IPS-NIHi7 (cell line): ENCODE results near the gene CCSER2.
"Not testable (repeated sequence)": the region's sequence is repeated elsewhere in the genome, so short reads cannot be mapped to it uniquely, and the experiment has no call there.

Experiments used
- DNase-seq: peaks from one replicate; pipeline ENCODE4 v3.0.0; 2012; ENCODE audit warnings: mixed read lengths; ENCODE audit errors: extremely low spot score

The CCSER2 gene

DNA sequence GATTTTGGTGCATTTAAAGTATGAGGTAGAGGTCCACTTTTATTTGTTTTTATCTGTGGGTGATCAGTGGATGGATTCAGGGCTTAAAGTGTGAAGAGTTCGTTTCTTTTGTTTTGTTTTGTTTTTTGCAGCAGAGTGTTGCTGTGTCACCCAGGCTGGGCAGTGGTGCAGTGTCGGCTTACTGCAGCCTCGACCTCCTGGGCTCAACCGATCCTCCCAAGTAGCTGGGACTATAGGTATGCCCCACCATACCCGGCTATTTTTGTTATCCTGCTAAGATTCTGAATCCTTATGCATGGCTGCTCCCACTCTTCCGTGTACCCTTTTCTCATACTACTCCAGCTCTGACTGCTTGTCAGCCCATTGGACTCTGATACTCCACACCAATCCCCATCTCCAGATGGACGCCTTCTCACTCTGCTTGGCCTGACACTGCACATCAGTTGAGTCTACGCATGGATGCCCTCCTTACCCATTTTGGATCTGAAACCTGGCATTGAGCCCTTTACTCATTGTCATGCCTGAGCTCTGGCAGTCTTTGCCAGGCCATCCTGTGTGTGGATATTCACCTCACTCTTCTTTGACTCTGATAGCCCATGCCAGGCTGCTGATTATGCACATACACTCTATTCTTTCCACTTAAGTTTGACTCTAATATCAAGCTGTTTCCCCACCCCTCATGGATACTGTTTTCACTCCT, 119.5 kb downstream of the CCSER2 start:
- no peak for DNase-seq

GRCh38 chr10:84449351-84449750, 121.0 kb downstream of the CCSER2 start:
- DNase-seq, result not testable (repeated sequence)

- DNase-seq, result no peak
Observed at GRCh38 chr10:84452003-84452402, 123.6 kb downstream of the CCSER2 start.

- no peak for DNase-seq
Observed at GRCh38 chr10:84453303-84453702, 124.9 kb downstream of the CCSER2 start.

DNA sequence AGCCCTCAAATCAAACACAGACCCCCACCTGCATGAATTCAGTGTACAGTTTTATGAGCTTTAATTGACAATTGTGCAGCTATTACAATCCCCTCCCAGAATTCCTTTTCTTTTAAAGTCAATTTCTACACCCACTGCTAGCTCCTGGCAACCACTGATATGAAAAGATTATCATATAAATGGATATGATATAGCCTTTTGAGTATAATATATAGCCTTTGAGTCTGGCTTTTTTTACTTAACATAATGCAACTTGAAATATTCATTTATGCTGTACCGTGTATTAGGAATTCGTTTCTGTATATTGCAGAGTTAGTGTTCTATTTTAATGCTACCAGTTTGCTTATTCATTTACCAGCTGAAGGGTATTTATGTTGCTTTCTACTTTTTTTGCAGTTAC, 127.7 kb downstream of the CCSER2 start:
- no peak for DNase-seq

DNA sequence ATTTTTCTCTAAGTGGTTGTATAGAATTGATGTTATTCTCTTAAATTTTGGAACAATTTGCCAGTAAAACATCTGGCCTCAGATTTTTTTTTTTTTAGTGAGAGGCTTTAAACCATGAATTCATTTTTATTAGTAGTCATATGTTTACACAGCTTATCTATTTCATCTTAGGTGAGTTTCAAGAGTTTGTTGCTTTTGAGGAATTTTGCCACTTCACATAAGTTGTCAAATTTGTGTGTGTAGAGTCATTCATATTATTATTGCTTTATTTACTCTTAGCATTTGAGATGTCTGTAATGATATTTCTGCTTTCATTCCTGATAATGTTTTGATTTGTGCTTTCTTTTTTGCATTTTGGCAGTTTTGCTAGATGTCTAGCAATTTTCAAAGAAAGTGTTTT, 132.1 kb downstream of the CCSER2 start:
- no peak for DNase-seq

GRCh38 chr10:84469470-84469869, 141.1 kb downstream of the CCSER2 start:
- no peak for DNase-seq

DNA sequence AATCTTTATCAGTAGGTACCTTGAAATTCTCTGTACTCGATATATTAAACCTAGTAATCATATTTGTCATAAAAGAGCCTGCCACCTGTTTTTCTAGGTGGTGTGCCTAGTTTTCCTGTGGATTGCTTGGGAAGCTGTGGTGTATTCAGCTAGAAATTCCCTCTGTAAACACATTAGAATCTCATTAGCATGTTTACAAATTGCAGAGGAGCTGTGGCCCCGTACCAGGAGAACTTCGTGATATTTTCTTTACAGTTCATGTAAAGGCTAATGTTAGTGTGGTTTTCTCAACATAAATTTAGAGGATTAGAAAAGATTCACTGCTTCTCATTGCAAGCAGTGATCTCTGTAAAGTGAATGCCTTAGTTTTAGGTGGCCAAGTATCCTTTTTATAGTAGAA, 144.7 kb downstream of the CCSER2 start:
- DNase-seq, result no peak

- DNase-seq, result no peak
Observed at GRCh38 chr10:84477398-84478128, 149.2 kb downstream of the CCSER2 start.

- DNase-seq, result no peak
Observed at GRCh38 chr10:84478151-84478550, 149.8 kb downstream of the CCSER2 start.

DNA sequence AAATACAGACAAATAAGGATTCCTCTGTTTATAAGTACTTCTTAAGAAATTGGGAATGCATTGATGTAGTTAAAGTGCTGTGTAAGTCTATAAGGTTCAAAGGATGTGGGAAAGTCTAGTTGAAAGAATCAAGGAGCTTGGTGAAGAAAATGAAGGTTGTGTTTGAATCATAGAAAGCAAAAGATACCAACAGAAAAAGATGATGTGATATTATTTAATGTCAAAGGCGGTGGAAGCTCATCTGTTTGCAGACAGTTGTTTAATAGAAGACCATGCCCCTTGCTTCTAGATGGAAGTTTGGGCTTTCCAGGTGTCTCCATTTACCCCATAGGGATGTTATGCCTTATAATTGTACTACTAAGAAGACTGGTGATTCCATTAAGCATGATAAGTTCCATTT, 150.3 kb downstream of the CCSER2 start:
- DNase-seq, result no peak

GRCh38 chr10:84484541-84484940, 156.2 kb downstream of the CCSER2 start:
- DNase-seq, result no peak

DNA sequence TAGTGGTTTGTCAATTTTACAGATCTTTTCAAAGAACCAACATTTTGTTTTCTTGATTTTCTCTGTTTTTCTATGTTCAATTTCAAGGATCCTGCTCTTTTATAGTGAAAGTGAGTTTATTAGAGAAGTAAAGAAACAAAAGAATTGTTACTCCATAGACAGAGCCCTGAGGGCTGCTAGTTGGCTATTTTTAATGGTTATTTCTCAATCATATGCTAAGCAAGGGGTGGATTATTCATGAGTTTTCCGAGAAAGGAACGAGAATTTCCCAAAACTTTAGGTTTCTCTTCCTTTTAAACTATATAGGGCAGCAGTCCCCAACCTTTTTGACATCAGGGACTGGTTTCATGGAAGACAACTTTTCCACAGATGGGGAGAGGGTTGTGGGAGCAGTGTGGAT, 165.0 kb downstream of the CCSER2 start:
- no peak for DNase-seq

DNA sequence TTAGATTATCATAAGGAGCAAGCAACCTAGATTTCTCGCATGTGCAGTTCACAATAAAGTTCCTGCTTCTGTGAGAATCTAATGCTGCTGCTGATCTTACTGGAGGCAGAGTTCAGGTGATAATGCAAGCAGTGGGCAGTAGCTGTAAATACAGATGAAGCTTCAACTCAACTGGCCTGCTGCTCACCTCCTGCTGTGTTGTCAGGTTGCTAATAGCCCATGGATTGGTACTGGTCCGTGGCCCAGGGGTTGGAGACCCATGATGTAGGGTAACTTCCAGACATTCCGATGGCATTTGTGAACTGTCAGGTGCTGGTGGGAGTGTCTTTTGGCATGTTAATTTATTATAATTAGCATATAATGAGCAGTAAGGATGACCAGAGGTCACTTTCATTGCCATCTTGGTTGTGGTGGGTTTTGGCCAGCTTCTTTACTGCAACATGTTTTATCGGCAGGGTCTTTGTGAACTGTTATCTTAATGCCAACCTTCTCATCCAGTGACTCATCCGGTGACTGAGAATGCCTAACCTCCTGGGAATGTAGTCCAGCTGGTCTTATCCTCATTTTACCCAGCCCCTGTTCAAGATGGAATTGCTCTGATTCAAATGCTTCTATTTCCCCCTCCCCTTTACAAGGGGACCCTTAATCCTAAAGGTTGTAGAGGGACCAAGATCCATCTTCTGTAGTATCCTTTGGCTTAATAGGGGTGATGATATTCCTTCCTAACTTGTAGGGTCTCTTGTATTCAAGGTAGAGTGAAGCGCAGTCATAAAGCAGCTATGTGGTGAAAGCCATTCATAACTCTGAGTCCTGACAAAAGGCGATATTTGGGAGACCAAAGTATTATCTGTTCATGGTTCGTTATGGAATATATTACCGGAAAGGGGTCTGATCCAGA, 165.8 kb downstream of the CCSER2 start:
- DNase-seq, result no peak

DNA sequence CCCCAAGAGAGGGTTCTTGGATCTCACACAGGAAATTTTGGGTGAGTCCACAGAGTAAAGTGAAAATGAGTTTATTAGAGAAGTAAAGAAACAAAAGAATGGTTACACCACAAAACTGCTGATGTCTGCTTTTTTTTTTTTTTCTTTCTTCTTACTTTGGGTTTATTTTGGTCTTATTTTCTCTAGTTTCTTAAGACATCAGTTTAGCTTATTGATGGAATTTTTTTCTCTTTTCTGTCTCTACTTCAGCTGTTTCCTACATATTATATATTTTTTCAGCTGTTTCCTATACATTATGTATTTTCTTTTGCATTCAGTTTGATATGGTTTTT, 166.4 kb downstream of the CCSER2 start:
- no peak for DNase-seq

GRCh38 chr10:84497978-84498377, 169.6 kb downstream of the CCSER2 start:
- no peak for DNase-seq

- not testable (repeated sequence) for DNase-seq
Observed at GRCh38 chr10:84499039-84499438, 170.7 kb downstream of the CCSER2 start.

DNA sequence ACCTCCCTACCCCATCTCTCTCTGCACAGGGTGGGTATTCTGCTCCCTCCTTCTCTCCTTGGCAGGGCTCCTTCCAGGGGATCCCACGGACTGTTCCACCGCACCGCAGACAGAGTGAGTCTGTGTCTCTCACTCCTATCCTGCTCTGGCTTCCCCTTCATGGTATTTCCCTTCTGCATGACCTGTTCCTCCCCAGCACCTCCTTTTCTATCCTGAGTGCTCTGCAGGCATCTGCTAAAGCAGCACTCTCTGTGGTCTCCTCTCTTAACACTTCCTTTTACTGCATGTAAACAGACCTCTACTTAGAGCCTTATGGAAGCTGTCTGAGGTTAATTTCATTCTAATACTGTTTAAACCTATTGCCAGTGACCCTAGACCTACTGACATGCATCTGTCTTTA, 171.5 kb downstream of the CCSER2 start:
- peak; percentile 40 for DNase-seq

DNA sequence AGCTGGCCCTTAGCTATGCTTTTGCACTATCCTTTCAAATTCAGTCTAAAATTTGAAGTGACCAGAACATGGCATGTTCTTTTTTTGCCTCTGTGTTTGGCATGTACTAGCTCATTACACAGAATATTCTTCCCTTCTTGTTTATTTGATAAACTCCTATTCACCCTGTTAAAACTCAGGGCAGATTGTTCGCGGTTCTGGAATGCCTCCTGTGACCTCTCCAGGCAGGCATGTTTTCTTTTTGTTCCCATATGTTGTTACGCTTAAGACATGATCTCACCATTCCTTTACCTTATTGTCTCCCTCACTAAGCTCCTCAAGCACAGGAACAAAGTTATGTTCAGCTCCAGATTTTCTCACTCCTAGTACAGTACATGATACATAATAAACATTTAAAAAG, 181.7 kb downstream of the CCSER2 start:
- DNase-seq, result no peak

- DNase-seq, result no peak
Observed at GRCh38 chr10:84511106-84511505, 182.7 kb downstream of the CCSER2 start.

GRCh38 chr10:84511709-84512285, 183.4 kb downstream of the CCSER2 start:
- DNase-seq, result no peak

DNA sequence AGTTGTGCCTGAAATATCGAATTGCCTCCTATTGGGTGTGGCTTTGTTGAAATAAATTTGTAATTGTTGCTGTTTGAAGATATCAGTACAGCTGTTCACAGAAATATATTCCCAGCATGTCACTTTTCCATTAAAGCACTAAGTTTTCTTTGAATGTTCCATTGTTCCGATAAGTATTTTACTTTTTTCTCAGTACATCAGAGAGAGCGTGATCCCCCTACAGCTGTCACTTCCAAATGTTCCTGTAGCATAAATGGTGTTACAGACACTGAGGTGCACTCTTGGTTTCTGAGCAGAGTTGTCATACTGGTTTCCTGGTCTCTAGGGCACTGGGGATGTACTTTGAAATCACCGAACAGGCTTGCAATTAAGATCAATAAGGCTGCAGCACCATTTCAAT, 189.2 kb downstream of the CCSER2 start:
- DNase-seq, result no peak
